Activated CD8-positive, alpha-beta memory T cell treated with anti-CD3 and anti-CD28 coated beads for 4 hours (primary cell): ENCODE data around the gene AHRR.
"Not testable (repeated sequence)": the region's sequence is repeated elsewhere in the genome, so short reads cannot be mapped to it uniquely, and the experiment has no call there.

Source experiments
- DNase-seq, 2 donors: peaks; one replicate each; pipeline ENCODE4 v3.0.0-alpha.2; 2020; ENCODE audit warnings: low read depth in 2 of 2

Gene AHRR

DNA sequence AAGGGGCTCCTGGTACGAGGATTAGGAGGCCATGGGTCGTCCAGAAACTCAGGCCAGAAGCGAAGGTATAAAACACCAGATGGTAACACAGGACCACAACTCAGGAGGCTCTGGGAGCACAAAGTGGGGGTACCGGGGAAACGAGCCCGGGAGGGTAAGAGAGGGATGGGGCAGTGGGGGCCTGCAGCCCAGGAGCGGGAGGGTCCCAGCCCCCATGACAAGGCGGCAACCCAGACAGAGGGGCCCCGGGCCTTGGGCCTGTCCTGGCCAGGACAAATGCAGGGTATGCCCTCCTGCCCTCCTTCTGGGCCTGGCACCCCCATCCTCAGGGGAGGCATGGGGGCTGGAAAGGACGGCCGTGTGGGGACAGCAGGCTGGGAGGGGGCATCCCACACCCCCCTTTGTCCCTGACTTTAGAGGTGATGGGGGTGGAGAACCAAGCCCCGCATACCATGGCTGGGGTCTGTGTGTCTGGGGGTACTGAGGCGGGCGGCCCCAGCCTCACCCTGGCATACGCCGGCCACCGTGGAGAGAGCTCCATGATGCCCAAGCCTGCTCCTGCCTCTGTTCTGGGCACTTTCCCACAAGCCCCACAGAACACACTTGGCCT lies 74.5 kb downstream of the AHRR start:
- DNase-seq, result no peak

DNA sequence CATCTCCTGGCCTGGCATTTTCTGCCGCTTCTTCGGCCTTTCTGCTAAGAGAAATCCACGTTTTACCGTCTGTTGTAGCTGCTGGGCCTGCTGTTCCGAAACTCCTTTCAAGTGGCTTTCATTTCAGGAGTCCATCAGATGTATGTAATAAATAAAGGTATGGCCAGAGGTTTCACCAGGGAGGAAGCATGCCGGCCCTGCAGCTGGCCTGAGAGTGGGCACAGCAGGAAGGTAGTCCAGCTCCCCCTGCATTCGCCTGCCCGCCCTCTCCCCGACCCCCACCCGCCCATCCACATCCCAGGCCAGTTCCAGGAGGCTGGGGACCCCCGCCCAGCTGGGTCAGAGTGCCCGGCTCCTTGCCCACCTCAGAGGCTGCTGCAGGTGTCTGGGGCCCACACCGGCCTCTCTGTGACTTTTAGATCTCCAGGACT lies 75.0 kb downstream of the AHRR start:
- DNase-seq, result no peak

DNA sequence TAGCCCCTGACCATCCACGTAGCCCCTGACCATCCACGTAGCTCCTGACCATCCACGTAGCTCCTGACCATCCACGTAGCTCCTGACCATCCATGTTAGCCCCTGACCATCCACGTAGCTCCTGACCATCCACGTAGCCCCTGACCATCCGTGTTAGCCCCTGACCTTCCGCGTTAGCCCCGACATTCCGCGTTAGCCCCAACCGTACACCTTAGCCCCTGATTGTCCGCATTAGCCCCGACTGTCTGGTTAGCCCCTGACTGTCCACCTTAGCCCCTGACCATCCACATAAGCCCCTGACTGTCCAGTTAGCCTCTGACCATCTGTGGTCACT lies 76.6 kb downstream of the AHRR start:
- DNase-seq, result not testable (repeated sequence)

DNA sequence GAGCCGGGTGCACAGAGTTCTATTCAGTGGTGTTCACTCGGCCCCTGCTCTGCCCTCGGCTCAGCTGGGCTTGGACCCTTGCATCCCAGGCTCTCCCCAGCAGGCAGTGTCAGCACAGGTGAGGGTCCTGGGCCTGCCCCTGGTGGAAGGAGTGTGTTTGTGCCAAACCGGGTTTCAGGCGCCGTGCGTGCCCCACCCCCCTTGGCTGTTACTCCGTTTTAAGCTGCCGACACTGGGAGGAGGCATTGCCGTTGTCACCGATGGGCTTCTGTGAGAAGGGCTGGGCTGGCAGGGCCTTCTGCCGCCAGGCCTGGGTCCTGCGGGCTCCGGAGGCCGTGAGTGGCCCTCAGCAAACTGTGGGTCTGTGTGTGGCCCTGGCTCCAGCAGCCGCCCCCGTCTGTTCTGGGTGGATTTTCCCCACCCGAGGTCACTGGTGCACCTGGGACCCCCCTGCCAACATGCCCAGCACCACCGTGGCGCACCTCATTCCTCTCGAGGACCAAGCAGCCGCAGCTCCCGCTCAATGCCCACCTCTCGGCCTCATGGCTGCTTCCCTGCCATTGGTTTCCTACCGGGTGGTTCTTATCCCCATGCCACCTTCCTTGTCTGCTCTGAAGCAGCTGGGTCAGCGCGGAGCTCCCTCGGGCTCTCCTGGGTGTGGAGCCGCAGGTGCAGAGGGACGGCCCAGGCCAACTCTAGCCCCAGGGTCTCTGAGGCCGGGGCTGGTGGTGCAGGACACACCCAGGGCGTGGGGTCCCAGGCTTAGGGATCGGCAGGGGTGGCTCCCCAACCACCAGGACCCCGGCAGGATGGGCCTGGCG lies 77.2 kb downstream of the AHRR start:
- DNase-seq, result no peak

DNA sequence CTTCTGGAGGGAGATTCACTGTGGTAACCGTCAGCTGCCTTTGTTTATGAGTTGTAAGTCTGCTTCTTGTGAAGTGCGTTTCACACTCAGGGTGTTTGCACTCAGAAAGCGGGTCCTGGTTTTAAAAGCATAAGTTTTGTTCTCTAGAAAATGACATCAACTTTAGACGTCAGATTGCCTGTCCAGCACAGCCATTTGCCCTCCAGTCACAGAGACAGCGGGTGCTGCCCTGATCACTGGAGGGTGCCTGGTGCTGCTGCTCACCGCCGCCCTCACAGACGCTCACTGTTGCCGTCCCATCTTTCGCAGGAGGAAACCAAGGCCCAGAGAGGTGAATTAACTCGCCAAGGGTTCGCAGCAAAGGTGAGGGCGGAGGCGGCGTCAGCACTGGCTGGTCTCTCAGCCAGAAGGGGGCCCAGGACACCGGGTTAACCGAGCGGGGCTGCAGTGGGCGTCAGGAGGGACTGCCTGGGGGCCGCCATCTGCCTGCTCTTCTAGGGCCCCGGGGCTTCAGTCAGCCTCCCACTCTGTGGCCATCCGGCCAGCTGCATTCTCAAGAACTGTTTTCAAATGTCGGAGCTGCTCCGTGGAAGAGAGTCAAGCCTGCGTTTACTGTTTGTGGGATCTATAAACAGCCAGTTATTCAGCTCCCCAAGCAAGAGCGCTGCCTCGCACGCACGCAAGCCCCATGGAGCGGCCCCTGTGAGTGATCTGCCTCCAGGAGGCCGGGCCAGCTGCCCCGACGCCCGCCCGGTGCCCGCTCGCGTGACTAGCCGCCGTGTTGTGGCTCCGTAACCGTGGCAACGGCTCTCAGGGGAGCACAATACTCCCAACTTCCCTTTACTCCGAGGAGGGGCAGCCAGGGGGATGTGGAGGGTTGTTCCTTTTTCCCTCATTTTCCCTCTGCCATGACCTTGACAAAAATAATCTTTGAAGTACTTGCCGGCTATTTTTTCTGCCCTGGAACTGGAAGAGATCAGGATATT lies 78.1 kb downstream of the AHRR start:
- DNase-seq, result no peak

DNA sequence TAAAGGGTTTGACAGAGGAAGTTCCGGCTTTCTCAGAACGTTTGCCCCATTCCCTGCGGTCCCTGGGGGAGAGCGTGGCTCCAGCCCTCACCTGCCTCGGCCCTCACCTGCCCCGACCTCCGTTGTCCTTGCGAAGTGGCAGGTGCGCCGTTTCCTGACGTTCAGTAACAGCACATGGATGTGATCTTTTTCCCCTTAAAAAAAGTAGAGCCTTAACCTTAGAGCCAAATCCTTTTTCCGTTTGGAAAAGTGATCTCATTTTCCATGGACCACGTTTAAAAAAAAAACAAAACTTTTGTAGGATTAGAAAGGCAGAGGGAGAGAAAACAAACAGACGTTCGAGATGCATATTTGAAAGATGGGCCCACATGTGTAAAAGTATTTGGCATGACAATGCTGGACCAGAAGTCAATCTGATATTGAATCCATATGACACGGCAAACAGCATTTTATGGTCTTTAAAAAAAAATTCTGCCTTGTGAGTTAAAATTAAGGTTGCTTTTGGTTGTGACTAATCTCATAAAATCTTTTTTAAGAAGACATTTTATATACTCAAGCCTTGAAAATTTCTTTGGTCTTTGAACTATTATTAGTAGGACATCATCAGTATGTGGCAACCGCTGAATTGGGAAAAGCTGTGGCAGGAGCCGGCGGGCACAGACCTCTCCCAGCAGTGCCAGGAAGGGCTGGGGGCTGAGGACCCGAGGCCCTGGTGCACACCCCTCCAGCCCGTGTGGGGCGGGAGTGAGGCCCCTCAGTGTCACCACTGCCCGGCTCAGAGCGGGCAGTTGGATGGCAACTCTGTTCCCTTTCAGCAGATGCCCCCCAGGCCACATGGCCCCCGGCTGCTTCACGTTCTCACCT lies 79.0 kb downstream of the AHRR start:
- no peak for DNase-seq

DNA sequence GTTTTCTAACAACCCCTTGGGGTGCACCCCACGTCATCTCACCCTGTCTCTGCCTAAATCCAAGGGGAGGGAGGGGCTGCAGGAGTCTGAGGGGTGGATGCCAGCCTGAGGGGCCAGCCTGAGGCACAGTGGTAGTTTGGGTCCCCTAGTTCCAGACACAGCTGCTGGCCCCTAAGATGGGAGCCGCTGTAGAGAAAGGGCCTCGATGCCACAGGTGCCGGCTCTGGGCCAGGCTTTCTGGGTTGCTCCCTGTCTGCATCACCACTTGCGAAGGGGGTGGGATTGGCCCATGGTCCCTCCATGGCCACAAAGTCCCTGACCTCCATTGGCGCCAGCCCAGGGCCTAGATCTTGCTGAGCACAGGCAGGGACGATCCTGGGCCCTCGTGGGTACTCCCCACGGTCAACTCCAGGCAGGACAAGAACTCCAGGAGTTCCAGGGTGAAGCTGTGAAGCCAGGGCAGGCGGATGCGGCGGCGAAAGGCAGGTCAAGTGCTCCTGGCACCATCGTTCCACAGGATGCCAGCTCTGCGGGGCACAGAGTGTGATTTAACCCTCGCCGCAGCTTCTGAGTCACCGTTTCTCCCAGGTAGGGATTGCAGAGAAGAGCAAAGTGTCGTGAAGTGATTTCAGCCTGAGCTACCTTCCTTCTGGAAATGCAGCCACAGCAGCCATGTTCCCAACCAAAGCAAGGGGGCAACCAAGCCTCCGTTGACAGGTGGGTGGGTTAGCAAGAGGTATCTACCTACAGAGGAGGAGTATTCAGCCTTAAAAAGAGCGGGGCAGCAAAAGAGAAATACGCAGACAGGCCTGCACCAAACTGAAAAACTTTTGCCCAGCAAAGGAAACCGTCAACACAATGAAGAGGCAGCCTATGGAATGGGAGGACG lies 79.9 kb downstream of the AHRR start:
- no peak for DNase-seq

DNA sequence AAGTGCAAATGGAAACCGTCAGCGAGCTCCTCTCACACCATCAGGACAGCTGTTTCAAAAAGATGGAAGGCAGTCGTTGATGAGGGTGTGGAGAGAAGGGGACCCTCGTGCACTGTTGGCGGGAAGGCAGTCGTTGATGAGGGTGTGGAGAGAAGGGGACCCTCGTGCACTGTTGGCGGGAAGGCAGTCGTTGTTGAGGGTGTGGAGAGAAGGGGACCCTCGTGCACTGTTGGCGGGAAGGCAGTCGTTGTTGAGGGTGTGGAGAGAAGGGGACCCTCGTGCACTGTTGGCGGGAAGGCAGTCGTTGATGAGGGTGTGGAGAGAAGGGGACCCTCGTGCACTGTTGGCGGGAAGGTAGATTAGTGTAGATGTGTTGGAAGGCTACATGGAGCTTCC lies 80.7 kb downstream of the AHRR start:
- not testable (repeated sequence) for DNase-seq

DNA sequence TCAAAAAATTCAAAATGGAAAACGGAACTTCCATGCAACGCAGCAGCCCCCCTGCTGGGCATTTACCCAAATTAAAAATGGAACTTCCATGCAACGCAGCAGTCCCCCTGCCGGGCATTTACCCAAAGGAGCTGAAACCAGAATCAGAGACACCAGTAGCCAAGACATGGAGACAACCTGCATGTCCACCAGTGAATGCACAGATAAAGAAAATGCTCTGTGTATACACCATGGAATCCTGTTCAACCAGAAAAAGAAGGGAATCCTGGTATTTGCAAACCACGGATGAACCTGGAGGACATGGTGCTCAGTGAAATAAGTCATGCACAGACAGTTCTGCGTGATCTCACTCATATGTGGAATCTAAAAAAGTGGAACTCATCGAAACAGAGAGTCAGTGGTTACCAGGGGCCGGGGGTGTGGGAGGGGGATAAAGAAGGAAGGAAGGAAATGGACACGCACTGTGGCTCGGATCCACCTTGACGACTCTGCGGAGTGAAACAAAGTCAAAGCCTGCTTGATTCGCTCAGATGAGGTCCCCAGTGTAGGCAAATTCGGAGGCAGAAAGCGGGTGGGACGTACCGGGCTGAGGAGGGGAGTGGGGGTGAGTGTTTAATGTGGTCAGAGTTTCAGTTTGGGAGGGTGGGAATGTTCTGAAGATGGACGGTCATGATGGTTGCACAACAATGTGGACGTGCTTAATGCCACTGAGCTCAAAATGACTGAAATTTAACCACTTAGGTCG lies 81.3 kb downstream of the AHRR start:
- DNase-seq, result no peak

DNA sequence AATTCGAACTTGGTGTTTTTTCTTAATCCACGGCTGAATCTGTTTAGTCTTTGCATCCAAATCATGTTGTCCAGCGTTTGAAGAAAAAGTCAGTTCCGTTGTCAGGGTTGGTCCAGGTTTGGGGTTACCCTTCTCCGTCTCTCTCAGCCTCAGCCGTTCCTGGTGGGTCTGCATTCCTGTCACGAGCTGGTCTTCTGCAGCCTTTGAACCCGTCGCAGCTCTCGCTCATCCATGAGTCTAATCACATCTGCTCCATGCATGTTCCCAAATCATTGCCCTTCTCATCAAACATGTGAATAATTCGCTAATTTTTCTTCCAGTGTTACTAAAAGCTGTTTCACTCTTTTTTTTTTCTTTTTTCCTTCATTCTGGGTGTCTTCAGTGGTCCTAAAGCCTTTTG lies 82.5 kb downstream of the AHRR start:
- DNase-seq, result no peak

DNA sequence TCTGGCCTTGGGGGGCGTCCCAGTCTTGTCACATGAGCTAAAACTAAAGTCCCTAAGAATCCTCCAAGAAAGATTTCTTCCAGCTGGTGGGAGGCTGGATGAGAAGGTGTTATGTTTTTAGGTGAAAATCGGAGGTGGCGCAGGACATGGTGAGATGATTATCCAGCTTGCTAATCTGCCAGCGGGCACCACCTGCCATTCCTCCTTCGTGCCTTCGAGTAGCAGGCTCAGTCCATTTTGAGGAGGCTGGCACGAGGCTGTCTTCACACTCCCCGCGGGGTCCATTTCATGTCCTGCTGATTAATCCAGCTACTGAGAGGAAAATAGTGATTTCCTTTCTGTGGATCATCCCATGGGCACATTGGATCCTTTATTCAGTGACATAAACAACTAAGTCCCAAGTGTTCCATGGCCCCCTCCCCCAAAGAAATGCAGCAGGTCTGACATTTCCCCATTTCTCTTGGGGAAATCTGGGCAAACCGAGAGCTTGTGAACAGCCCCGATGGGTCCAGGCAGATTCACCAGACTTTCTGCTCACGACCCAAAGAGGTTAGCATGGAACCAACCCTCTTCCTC lies 83.2 kb downstream of the AHRR start:
- DNase-seq, result no peak

DNA sequence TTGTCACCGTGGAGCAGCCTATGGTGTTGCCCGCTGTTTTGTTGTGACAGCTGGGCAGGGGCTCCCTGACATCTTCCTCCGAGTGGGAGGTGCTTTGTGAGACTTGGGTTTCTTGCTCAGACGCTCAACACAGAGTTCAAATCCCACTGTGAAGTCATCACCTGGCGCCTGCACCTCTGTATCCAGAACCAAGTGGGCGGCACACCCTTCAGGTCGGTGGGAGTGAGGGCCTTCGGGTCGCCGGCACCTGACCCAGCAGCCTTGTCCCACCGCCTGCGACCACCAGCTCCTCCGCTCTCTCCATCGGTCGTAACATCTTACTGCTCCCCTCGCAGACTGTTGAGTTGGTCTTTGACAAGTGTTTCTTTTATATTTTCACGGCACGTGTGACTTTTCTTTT lies 83.9 kb downstream of the AHRR start:
- DNase-seq, result no peak

DNA sequence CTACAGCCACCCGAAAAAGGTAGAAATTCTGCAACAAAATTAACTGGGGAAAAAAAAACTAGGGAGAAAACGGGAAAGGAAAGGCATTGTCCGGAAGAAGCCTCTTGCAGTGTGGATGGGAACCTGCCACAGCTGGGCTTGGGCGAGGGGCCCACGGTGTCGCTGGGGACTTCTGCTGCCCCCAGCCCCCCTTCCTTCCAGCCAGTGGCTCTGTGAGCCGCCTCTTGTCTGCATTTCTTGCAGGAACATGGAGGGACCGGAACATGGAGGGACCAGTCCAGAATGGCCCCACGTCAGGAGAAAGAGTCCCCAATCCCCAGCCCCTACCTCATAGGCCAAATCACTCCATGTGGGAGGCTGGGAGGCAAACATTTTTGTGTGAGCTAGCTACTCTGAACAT lies 84.5 kb downstream of the AHRR start:
- DNase-seq, result no peak

DNA sequence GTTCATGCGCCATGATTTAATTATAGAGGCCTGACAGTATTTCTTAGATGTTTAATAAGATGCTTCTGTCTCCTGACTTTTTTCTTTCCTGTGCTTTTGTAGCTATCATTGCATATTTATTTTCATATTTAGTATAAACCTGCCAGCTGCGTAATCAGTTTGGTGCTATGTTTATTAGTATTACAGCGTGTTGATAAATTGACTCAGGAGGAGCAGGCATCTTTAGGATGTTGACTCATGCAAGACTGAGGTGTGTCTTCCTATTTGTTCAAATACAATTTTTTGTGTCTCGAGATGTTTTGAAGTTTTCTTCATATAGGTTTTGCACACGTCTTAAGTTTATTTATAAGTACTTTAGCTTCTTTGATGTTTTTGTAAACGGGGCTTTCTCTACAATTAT lies 85.5 kb downstream of the AHRR start:
- no peak for DNase-seq

DNA sequence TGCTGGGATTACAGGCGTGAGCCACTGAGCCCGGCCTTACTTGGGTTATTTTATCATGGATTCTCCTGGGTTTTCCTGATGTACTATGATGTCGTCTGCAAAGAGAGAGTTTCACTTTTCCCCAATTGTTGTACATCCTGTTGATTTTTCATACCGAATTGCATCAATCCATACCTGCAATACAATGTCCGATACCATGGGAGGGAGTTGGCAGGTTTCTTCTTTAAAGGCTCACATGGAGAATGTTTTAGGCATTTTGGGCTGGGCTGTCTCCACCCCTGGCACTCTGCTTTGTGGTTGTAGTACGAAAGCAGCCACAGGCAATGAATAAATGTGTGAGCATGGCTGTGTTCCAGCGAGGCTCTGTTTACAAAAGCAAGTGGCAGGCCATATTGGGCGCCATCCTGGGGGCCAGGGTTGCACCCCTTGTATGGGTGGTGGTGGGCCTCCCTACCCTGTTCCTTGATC lies 86.3 kb downstream of the AHRR start:
- DNase-seq, result no peak

DNA sequence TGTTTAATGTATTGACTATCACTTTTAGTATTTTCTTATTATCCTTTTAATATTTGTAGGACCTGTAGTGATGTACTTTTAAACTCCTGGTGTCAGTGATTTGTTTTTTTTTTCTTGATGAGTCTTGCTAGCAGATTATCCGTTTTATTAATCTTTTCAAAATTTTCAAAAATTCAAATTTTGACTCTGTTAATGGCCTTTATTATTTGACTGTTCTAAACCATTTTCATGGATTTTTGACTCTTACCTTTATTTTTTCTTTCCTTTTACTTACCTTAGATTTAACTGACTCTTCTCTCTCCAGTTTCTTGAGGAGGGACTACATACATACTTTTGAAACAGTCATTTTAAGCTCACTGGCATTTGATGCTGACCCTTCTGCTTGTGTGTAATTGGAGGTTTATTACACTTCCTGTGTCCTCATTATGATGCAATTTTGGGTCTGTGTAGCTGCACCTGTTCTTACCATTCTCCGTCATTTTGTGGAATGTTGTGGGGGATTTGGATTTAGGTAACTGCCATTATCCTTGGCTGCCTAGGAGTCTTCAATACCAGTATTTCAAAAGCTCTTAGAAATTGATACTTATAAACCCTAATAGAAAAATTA lies 89.5 kb downstream of the AHRR start:
- no peak for DNase-seq

DNA sequence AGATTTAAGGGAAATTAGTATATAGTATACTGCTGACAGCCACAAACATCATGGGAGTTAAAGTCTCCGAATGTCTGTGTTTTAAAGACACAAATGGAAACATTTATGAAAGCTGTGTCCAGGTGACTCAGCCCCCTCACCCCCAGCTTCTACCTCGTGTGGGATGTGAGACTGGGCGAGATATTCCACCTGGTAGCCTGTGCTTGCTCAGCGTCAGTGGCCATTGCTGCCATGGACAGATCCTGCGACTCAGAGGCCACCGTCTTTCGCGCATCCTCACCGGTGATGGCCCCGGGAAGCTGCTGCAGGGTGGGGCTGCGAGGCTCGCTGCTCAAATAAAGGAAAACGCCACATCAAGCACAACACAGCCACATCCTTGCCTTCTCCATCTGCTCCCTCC lies 90.2 kb downstream of the AHRR start:
- no peak for DNase-seq

DNA sequence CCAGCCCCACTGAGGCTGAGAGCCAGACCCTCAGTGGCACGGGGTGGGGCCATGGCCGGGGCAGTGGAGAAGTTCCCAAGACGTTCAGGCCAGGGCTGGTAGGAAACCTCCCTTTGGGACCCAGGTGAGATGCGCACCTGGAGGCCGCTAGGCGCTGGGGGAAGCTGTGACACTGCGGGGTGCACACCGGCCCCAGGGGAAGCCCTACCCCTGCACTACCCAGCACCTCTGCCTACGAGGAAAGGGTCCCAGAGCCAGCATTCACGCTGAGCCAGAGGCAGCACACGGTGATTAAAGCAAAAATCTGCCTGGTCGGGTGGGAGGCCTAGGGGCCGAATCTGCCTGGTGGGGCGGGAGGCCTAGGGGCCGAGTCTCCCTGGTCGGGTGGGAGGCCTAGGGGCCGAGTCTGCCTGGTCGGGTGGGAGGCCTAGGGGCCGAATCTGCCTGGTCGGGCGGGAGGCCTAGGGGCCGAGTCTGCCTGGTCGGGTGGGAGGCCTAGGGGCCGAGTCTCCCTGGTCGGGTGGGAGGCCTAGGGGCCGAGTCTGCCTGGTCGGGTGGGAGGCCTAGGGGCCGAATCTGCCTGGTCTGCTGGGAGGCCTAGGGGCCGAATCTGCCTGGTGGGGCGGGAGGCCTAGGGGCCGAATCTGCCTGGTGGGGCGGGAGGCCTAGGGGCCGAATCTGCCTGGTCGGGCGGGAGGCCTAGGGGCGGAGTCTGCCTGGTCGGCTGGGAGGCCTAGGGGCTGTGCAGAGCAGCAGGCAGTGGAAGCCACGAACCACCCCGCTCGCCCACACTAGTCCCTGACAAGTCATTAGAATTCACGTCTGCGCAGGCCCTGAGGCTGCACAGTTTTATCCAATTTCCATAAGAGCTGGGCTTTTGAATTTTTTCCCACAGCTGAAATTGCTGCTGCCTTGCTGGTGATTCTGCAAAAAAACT lies 93.7 kb downstream of the AHRR start:
- not testable (repeated sequence) for DNase-seq
